Measurements from ENCODE around the gene RYR2.

- no peak for TF ChIP-seq CTCF (conservative IDR thresholded peaks at IDR 0.05; ENCODE audit: low read length)
- no peak for TF ChIP-seq EZH2phosphoT487 (IDR thresholded peaks at IDR 0.05; ENCODE audit: borderline replicate concordance, low read depth, low read length)
These were observed 599.0 kb downstream of the RYR2 start for GRCh38 chr1:237640966-237641365.
